ENCODE results near the gene POLR3E. TPM values are rescaled to one million over a fixed set of nuclear protein-coding genes. Genes with fewer than 3 reads are reported as not detected.
"Not testable (repeated sequence)": the region's sequence is repeated elsewhere in the genome, so short reads cannot be mapped to it uniquely, and the experiment has no call there.

The POLR3E gene
- total RNA-seq, 1 donor from 2014 or later = 106 TPM

GRCh38 chr16:22335668-22336246 is 38.5 kb downstream of the POLR3E start:
- Mint-ChIP-seq H3K36me3 (ENCODE audit: low read depth) (peaks cover 90% of the 10 kb centered on the region), H3K27ac (no peak overlapping the region), H3K4me3 (ENCODE audit: low read depth) (no peak overlapping the region), H3K4me1 (ENCODE audit: low read depth) (peaks cover 8% of the 10 kb centered on the region), H3K9me3 (peaks cover 34% of the 10 kb centered on the region), H3K27me3 (ENCODE audit: low read depth) (no peaks in the 10 kb centered on the region)
- intact Hi-C loops (cut with micrococcal nuclease) = no loop called here
- DNase-seq (ENCODE audit: low spot score) = no peak

GRCh38 chr16:22336581-22336980 is 39.4 kb downstream of the POLR3E start:
- intact Hi-C loops (cut with micrococcal nuclease) = no loop called here
- Mint-ChIP-seq H3K9me3 (peaks cover 34% of the 10 kb centered on the region), H3K36me3 (ENCODE audit: low read depth) (peaks cover 92% of the 10 kb centered on the region), H3K27me3 (ENCODE audit: low read depth) (no peaks in the 10 kb centered on the region), H3K4me1 (ENCODE audit: low read depth) (peaks cover 8% of the 10 kb centered on the region), H3K27ac (no peak overlapping the region), H3K4me3 (ENCODE audit: low read depth) (no peak overlapping the region)
- DNase-seq (ENCODE audit: low spot score) = no peak

GRCh38 chr16:22337045-22337444 is 39.8 kb downstream of the POLR3E start:
- Mint-ChIP-seq H3K36me3 (ENCODE audit: low read depth) (peaks cover 92% of the 10 kb centered on the region), H3K9me3 (peaks cover 34% of the 10 kb centered on the region), H3K4me1 (ENCODE audit: low read depth) (peaks cover 8% of the 10 kb centered on the region), H3K4me3 (ENCODE audit: low read depth) (no peak overlapping the region), H3K27me3 (ENCODE audit: low read depth) (no peaks in the 10 kb centered on the region), H3K27ac (no peak overlapping the region)
- intact Hi-C loops (cut with micrococcal nuclease) = no loop called here
- DNase-seq (ENCODE audit: low spot score) = no peak

- Mint-ChIP-seq H3K9me3 (peaks cover 34% of the 10 kb centered on the region), H3K4me1 (ENCODE audit: low read depth) (peaks cover 12% of the 10 kb centered on the region), H3K27ac (no peak overlapping the region), H3K4me3 (ENCODE audit: low read depth) (no peak overlapping the region), H3K27me3 (ENCODE audit: low read depth) (no peaks in the 10 kb centered on the region), H3K36me3 (ENCODE audit: low read depth) (peaks cover 96% of the 10 kb centered on the region)
- DNase-seq (ENCODE audit: low spot score) = no peak
- intact Hi-C loops (cut with micrococcal nuclease) = no loop called here
These were observed 40.8 kb downstream of the POLR3E start for GRCh38 chr16:22337849-22338635.

GRCh38 chr16:22340945-22341344 is 43.7 kb downstream of the POLR3E start:
- intact Hi-C loops (cut with micrococcal nuclease) = no loop called here
- no peak overlapping the region for H3K27ac Mint-ChIP-seq

GRCh38 chr16:22342082-22342481 is 44.9 kb downstream of the POLR3E start:
- Mint-ChIP-seq H3K36me3 (ENCODE audit: low read depth) (peaks cover 77% of the 10 kb centered on the region), H3K27me3 (ENCODE audit: low read depth) (no peaks in the 10 kb centered on the region), H3K4me1 (ENCODE audit: low read depth) (peaks cover 14% of the 10 kb centered on the region), H3K9me3 (peaks cover 22% of the 10 kb centered on the region), H3K27ac (peak overlapping the region; percentile 61), H3K4me3 (ENCODE audit: low read depth) (no peak overlapping the region)
- no peak for DNase-seq (ENCODE audit: low spot score)
- intact Hi-C loops (cut with micrococcal nuclease) = no loop called here

More at GRCh38 chr16:22340945-22341344, 43.7 kb downstream of the POLR3E start:
- Mint-ChIP-seq H3K27me3 (ENCODE audit: low read depth) (no peaks in the 10 kb centered on the region), H3K4me3 (ENCODE audit: low read depth) (no peak overlapping the region), H3K4me1 (ENCODE audit: low read depth) (peaks cover 12% of the 10 kb centered on the region), H3K9me3 (peaks cover 33% of the 10 kb centered on the region), H3K36me3 (ENCODE audit: low read depth) (peaks cover 77% of the 10 kb centered on the region)
- no peak for DNase-seq (ENCODE audit: low spot score)

- Mint-ChIP-seq H3K9me3 (no peaks in the 10 kb centered on the region), H3K27me3 (ENCODE audit: low read depth) (no peaks in the 10 kb centered on the region), H3K4me3 (ENCODE audit: low read depth) (no peak overlapping the region), H3K36me3 (ENCODE audit: low read depth) (peaks cover 79% of the 10 kb centered on the region), H3K27ac (no peak overlapping the region), H3K4me1 (ENCODE audit: low read depth) (peaks cover 6% of the 10 kb centered on the region)
- intact Hi-C loops (cut with micrococcal nuclease) = no loop called here
- no peak for DNase-seq (ENCODE audit: low spot score)
These were observed 49.3 kb downstream of the POLR3E start for GRCh38 chr16:22346483-22346882.

GRCh38 chr16:22347100-22347820 is 50.1 kb downstream of the POLR3E start:
- DNase-seq (ENCODE audit: low spot score) = no peak
- no peak overlapping the region for H3K27ac Mint-ChIP-seq
- intact Hi-C loops (cut with micrococcal nuclease) = no loop called here
- no peaks in the 10 kb centered on the region for H3K9me3 Mint-ChIP-seq
- H3K27me3 Mint-ChIP-seq (ENCODE audit: low read depth) = no peaks in the 10 kb centered on the region
- H3K4me1 Mint-ChIP-seq (ENCODE audit: low read depth) = peaks cover 4% of the 10 kb centered on the region
- peaks cover 78% of the 10 kb centered on the region for H3K36me3 Mint-ChIP-seq (ENCODE audit: low read depth)
- no peak overlapping the region for H3K4me3 Mint-ChIP-seq (ENCODE audit: low read depth)

GRCh38 chr16:22348291-22348690 is 51.1 kb downstream of the POLR3E start:
- Mint-ChIP-seq H3K27me3 (ENCODE audit: low read depth) (no peaks in the 10 kb centered on the region), H3K27ac (no peak overlapping the region)
- intact Hi-C loops (cut with micrococcal nuclease) = no loop called here

GRCh38 chr16:22351017-22351416 is 53.8 kb downstream of the POLR3E start:
- H3K27me3 Mint-ChIP-seq (ENCODE audit: low read depth); intact Hi-C loops (cut with micrococcal nuclease); H3K4me3 Mint-ChIP-seq (ENCODE audit: low read depth); DNase-seq (ENCODE audit: low spot score); H3K27ac Mint-ChIP-seq; H3K9me3 Mint-ChIP-seq: not testable (repeated sequence)
- H3K4me1 Mint-ChIP-seq (ENCODE audit: low read depth) = peaks cover 32% of the 10 kb centered on the region
- peaks cover 89% of the 10 kb centered on the region for H3K36me3 Mint-ChIP-seq (ENCODE audit: low read depth)

More at GRCh38 chr16:22348291-22348690, 51.1 kb downstream of the POLR3E start:
- Mint-ChIP-seq H3K4me1 (ENCODE audit: low read depth) (peaks cover 10% of the 10 kb centered on the region), H3K36me3 (ENCODE audit: low read depth) (peaks cover 78% of the 10 kb centered on the region), H3K4me3 (ENCODE audit: low read depth) (no peak overlapping the region), H3K9me3 (no peaks in the 10 kb centered on the region)
- no peak for DNase-seq (ENCODE audit: low spot score)

GRCh38 chr16:22352140-22352539 is 54.9 kb downstream of the POLR3E start:
- no peak overlapping the region for H3K4me3 Mint-ChIP-seq (ENCODE audit: low read depth)
- H3K27me3 Mint-ChIP-seq (ENCODE audit: low read depth) = no peaks in the 10 kb centered on the region
- H3K27ac Mint-ChIP-seq = peak overlapping the region; percentile 67
- H3K4me1 Mint-ChIP-seq (ENCODE audit: low read depth) = peaks cover 31% of the 10 kb centered on the region
- intact Hi-C loops (cut with micrococcal nuclease) = no loop called here
- H3K36me3 Mint-ChIP-seq (ENCODE audit: low read depth) = peaks cover 79% of the 10 kb centered on the region
- DNase-seq (ENCODE audit: low spot score) = no peak
- H3K9me3 Mint-ChIP-seq = no peaks in the 10 kb centered on the region

- H3K4me1 Mint-ChIP-seq (ENCODE audit: low read depth) = peaks cover 35% of the 10 kb centered on the region
- peak overlapping the region; percentile 95 for H3K27ac Mint-ChIP-seq
- H3K27me3 Mint-ChIP-seq (ENCODE audit: low read depth) = no peaks in the 10 kb centered on the region
- DNase-seq (ENCODE audit: low spot score) = no peak
- H3K4me3 Mint-ChIP-seq (ENCODE audit: low read depth) = no peak overlapping the region
- H3K36me3 Mint-ChIP-seq (ENCODE audit: low read depth) = peaks cover 78% of the 10 kb centered on the region
- intact Hi-C loops (cut with micrococcal nuclease) = loop anchor here (1.0 kb wide), 2 partner anchors 18 to 22 kb away; partner anchors contain the start of gene CDR2
- no peaks in the 10 kb centered on the region for H3K9me3 Mint-ChIP-seq
These were observed 55.5 kb downstream of the POLR3E start for GRCh38 chr16:22352723-22353122.
